Gastroesophageal sphincter (tissue), 4 donors: Measurements from ENCODE around the gene TSPAN5. TPM values are rescaled to one million over a fixed set of nuclear protein-coding genes. Genes with fewer than 3 reads are reported as not detected.

Experiments used
- ATAC-seq: fragments of 150-250 bp; one replicate; pipeline ENCODE4 v1.9.1; 2016; ENCODE audit warnings: mild to moderate bottlenecking, moderate library complexity
- H3K27ac ChIP-seq, 4 donors: fragments of 200-600 bp; sonication (generic) in 3 of 4; 1 replicate in 3 of 4; 2 replicates in 1 of 4; pipeline ENCODE4 v1.5.1; 2016 to 2019
- H3K27me3 ChIP-seq: fragments of 200-600 bp; sonication (generic); one replicate; pipeline ENCODE4 v1.5.1; 2019
- H3K36me3 ChIP-seq, 2 donors: fragments of 200-600 bp; sonication (generic); one replicate each; pipeline ENCODE4 v1.5.1; 2019; ENCODE audit warnings: control low read depth in 1 of 2
- H3K4me1 ChIP-seq, 3 donors: fragments of 200-600 bp; sonication (generic); 1 replicate in 2 of 3; 2 replicates in 1 of 3; pipeline ENCODE4 v1.5.1; 2016 to 2019; ENCODE audit warnings: control low read depth in 2 of 3
- H3K4me3 ChIP-seq, 2 donors: fragments of 200-600 bp; sonication (generic); one replicate each; pipeline ENCODE4 v1.5.1; 2019; ENCODE audit warnings: mild to moderate bottlenecking in 1 of 2, moderate library complexity in 1 of 2
- H3K9me3 ChIP-seq, 3 donors: fragments of 200-600 bp; sonication (generic); one replicate each; pipeline ENCODE4 v1.5.1; 2017 to 2019; ENCODE audit warnings: control low read depth in 2 of 3
- EP300 ChIP-seq: sonication (generic); formaldehyde crosslinking; IDR thresholded peaks from one replicate; pipeline ENCODE4 v1.6.1; 2017; ENCODE audit warnings: antibody characterized with exemption, mild to moderate bottlenecking
- POLR2A ChIP-seq, 2 donors: fragments of 450-650 bp; IDR thresholded peaks; one replicate each; pipeline ENCODE4 v1.6.1; 2017; ENCODE audit warnings: antibody characterized with exemption in 2 of 2, mild to moderate bottlenecking in 2 of 2, moderate library complexity in 1 of 2
- POLR2AphosphoS5 ChIP-seq: sonication (generic); formaldehyde crosslinking; IDR thresholded peaks from one replicate; pipeline ENCODE4 v1.6.1; 2017; ENCODE audit warnings: antibody characterized with exemption
- WGBS, 2 donors: methylation state at CpG; one replicate each; pipeline ENCODE4 v1.1.5; 2018; ENCODE audit warnings: low coverage in 1 of 2; 5-methylcytosine and 5-hydroxymethylcytosine counted together
- total RNA-seq, 4 donors: library from RNA; depleted of rRNA; stranded (reverse); fragments of >200 nt; gene quantifications; one replicate each; pipeline ENCODE4 v1.1.0, GENCODE V29; 2016
- TF ChIP-seq, protein P1 (sequence below), 4 experiments: fragments of 200-600 bp in 2 of 4; fragments of 450-650 bp in 2 of 4; sonication (generic) in 1 of 4; IDR thresholded peaks; one replicate each; pipeline ENCODE4 v1.5.1; 2017 to 2019; ENCODE audit warnings: antibody characterized with exemption in 4 of 4, mild to moderate bottlenecking in 2 of 4, moderate library complexity in 2 of 4

Gene TSPAN5
- total RNA-seq, 4 donors from 2014 or later, result 9.8 to 14.0 (median 12.2) TPM

DNA sequence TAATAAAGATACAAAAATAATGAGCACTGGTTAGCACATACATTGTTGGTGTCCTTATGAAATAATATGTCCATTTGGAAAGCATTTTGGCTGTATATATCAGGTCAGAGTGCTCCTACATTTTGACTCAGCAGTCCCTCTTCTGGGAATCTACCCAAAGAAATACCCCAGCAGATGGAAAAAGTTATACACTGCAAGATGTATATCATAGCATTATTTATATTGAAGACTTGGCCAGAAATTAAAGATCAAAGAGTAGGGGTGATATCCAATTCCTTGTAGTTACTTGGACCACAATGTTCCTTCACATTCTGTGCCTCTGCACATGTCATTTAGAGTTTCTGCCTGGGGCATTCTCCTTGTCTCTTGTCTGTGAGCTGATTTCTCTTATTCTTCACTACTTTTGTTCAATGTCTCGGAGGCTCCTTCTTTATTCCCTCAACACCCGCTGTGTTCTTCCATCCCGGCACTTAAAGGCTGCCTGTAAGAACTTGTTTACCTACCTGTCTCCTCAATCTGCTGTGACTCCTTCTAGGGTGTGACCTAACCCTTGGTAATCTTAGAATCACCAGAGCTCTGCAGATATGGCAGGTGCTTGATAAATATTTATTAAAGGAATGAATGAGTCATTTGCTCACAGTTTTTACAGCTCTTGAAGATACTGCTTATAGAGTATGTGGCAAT, 3.1 kb upstream of the TSPAN5 start:
- H3K4me1 ChIP-seq, result peaks cover 0 to 32% (median 13%) of the 10 kb centered on the region in 3 donors

DNA sequence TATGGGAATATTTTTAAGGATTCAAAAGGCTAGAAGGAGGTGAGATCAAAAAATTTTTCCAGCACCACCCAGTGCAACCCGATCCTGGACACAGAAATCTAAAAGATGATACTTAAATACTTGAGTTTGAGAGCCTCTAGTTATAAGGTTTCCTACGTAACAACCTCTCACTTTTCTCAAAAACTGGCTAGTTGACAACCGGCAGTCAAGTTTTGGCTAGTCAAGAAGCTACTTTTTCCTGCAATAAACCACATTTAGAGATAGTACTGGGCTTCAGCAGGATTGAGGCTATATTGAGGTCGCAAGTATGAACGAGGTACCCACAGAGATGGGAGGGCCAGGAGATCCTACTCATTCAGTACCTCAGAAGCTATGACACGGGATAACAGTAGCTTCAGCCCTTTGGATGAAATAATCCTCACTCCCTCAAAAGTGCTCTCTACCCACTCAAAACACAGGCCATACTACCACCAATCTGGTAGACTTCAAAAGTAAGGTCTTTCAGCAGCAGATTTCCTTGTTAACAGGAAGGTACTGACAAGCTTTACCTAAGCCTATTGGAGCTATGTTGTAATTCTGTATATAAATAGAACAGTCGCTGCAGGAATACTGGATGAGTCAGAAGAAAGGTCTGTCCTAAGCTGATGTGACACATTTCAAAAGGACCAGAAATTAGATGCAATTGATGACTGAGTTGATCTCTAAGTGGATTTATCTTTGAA, 1.5 kb upstream of the TSPAN5 start:
- TF ChIP-seq EP300 (no peak), POLR2AphosphoS5 (peak; percentile 48), POLR2A (IDR thresholded peaks at IDR 0.05) (no peak)
- peaks cover 0 to 47% (median 13%) of the 10 kb centered on the region in 3 donors for H3K4me1 ChIP-seq
- H3K9me3 ChIP-seq, result no peaks in the 10 kb centered on the region
- H3K4me3 ChIP-seq, result no peak overlapping the region
- H3K27me3 ChIP-seq, result no peaks in the 10 kb centered on the region
- H3K36me3 ChIP-seq, result no peaks in the 10 kb centered on the region
- no peak for ATAC-seq
- H3K27ac ChIP-seq, result peak overlapping the region in 3 of 4 donors; percentile 77 to 87 (median 86)
- WGBS, 2 donors, result 67 to 68% methylated on average over 4 to 7 of the region's 7 CpGs

More for the DNA sequence above, 3.1 kb upstream of the TSPAN5 start:
- TF ChIP-seq POLR2A (IDR thresholded peaks at IDR 0.05) (no peak), POLR2AphosphoS5 (no peak), EP300 (no peak)
- TF ChIP-seq, protein P1, sequence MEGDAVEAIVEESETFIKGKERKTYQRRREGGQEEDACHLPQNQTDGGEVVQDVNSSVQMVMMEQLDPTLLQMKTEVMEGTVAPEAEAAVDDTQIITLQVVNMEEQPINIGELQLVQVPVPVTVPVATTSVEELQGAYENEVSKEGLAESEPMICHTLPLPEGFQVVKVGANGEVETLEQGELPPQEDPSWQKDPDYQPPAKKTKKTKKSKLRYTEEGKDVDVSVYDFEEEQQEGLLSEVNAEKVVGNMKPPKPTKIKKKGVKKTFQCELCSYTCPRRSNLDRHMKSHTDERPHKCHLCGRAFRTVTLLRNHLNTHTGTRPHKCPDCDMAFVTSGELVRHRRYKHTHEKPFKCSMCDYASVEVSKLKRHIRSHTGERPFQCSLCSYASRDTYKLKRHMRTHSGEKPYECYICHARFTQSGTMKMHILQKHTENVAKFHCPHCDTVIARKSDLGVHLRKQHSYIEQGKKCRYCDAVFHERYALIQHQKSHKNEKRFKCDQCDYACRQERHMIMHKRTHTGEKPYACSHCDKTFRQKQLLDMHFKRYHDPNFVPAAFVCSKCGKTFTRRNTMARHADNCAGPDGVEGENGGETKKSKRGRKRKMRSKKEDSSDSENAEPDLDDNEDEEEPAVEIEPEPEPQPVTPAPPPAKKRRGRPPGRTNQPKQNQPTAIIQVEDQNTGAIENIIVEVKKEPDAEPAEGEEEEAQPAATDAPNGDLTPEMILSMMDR (IDR thresholded peaks at IDR 0.05), result no peak
- H3K27me3 ChIP-seq, result no peaks in the 10 kb centered on the region
- H3K36me3 ChIP-seq, result no peaks in the 10 kb centered on the region
- H3K27ac ChIP-seq, result no peak overlapping the region
- no peaks in the 10 kb centered on the region for H3K9me3 ChIP-seq
- no peak for ATAC-seq
- WGBS, 2 donors, result 37 to 40% methylated on average over 3 of the region's 3 CpGs
- H3K4me3 ChIP-seq, result no peak overlapping the region

DNA sequence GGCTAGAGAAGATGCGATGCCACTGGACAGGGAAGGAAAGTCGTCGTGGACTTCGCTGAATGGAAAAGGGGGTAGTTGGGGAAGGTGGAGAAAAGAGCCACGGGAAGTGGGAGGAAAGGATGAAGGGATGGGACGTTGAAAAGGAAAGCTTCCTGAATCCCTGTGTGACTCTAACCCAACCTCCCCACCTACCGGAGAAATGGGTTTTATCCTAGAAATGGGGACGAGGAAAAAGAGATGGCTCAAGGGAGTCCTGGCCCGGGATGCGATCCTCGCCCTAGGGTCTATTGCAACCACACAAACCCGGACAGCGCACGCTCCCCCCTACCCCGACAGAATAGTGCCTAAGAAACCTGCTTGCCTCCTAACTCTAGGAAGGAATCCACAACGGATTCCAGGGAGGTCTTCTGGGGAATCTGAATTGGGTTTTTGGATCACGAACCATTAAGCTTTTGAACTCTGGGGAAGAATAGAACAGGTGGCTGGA, 738 bp upstream of the TSPAN5 start:
- Histone ChIP-seq H3K27ac (peak overlapping the region; percentile 13 to 87 (median 82)), H3K9me3 (no peaks in the 10 kb centered on the region), H3K4me3 (peak overlapping the region; percentile 63 to 64), H3K4me1 (peaks cover 0 to 50% (median 13%) of the 10 kb centered on the region in 3 donors), H3K36me3 (no peaks in the 10 kb centered on the region), H3K27me3 (no peaks in the 10 kb centered on the region)
- peak; percentile 15 for ATAC-seq
- WGBS, 2 donors, result 7 to 9% methylated on average over 7 to 11 of the region's 17 CpGs
- no peak for TF ChIP-seq EP300
- no peak for TF ChIP-seq POLR2AphosphoS5

DNA sequence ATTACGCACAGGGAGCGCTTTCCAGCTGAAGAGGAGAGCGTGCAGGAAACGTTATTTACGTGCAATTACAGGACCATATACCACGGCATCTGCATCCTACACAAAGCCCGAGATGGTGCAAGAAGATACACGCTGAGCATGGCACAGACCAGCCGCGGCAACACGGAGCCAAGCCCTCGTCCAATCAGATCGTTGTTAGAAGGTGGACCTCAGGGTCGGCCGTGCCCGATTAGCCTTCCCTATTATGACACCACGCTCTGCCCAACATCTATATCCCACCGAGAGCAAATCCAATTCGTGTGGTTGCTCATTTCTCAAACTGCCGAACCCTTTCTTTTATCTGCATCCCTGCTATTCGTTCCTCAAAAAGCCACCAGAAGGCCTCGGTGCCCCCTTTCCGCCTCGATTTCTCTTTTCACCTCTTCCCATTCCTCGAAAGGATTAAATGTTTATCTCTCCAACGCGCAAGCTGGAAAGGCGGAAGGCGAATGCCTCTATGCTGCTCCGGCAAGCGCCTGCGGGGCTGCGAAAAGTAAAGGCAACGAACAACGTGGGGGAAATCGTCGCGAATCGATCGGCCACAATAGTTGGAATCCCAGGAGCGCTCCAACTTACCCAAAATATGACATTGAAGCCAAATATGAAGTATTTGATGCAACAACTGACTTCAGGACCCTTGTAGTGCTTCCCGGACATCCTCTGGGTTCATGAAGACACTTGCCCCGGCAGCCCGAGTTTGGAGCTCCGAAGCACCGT, 702 bp downstream of the TSPAN5 start:
- Histone ChIP-seq H3K36me3 (no peaks in the 10 kb centered on the region), H3K27ac (peak overlapping the region in 3 of 4 donors; percentile 77 to 87 (median 86)), H3K4me3 (peak overlapping the region; percentile 63 to 64), H3K9me3 (no peaks in the 10 kb centered on the region), H3K4me1 (peaks cover 0 to 55% (median 13%) of the 10 kb centered on the region in 3 donors), H3K27me3 (no peaks in the 10 kb centered on the region)
- TF ChIP-seq, protein P1 (IDR thresholded peaks at IDR 0.05), result no peak
- TF ChIP-seq POLR2AphosphoS5, result no peak
- no peak for TF ChIP-seq POLR2A (IDR thresholded peaks at IDR 0.05)
- no peak for TF ChIP-seq EP300
- ATAC-seq, result no peak
- 0 to 1% methylated on average over 13 to 32 of the region's 46 CpGs for WGBS, 2 donors

DNA sequence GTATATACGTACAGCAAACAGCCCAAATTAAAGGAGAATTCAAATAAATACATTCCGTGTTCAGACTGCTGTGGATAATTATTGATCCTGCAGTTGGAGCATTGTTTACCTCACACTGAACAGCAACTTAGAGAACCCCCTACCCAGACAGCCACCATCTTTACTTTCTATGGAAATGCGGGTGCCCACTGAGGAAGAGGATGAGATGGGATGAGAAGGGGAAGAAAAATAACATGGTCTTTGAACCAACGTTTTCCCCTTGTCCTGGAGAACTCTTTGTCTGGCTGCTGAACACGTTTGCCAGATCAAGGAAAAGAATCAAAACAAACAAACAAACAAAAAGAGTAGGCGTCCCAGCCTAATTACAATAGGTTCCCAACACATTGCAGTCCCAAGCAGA, 1.5 kb downstream of the TSPAN5 start:
- no peaks in the 10 kb centered on the region for H3K9me3 ChIP-seq
- no peak for ATAC-seq
- TF ChIP-seq EP300 (no peak), POLR2AphosphoS5 (no peak), POLR2A (IDR thresholded peaks at IDR 0.05) (no peak)
- TF ChIP-seq, protein P1 (IDR thresholded peaks at IDR 0.05), result no peak
- no peaks in the 10 kb centered on the region for H3K36me3 ChIP-seq
- H3K27me3 ChIP-seq, result no peaks in the 10 kb centered on the region
- WGBS, 2 donors, result 29 to 39% methylated on average over 5 to 6 of the region's 6 CpGs
- H3K4me3 ChIP-seq, result peak overlapping the region; percentile 63 to 64
- no peak overlapping the region for H3K27ac ChIP-seq
- peaks cover 0 to 55% (median 13%) of the 10 kb centered on the region in 3 donors for H3K4me1 ChIP-seq
